ENCODE measurements around the gene CUX1.

The CUX1 gene

GRCh38 chr7:102186306-102186705, 368.9 kb downstream of the CUX1 start:
- TF ChIP-seq GABPA (IDR thresholded peaks at IDR 0.05; ENCODE audit: low read depth) = no peak
- TF ChIP-seq REST (IDR thresholded peaks at IDR 0.05; ENCODE audit: insufficient replicate concordance, low read depth) = no peak
- no peak for TF ChIP-seq CTCF (IDR thresholded peaks at IDR 0.05; ENCODE audit: insufficient read depth, low read length)
- H3K27ac ChIP-seq (replicated peaks) = no peak overlapping the region
- H3K27me3 ChIP-seq (ENCODE audit: insufficient read depth, poor library complexity, severe bottlenecking) = no peaks in the 10 kb centered on the region
- H3K4me3 ChIP-seq (replicated peaks; ENCODE audit: insufficient read depth, low read length) = no peak overlapping the region
- no peak for DNase-seq (ENCODE audit: low read depth in 1 of 2, low spot score in 1 of 2)

- no peak overlapping the region for H3K27ac ChIP-seq (replicated peaks)
- no peak for DNase-seq (ENCODE audit: low read depth in 1 of 2, low spot score in 1 of 2)
- H3K27me3 ChIP-seq (ENCODE audit: insufficient read depth, poor library complexity, severe bottlenecking) = no peaks in the 10 kb centered on the region
- H3K4me3 ChIP-seq (replicated peaks; ENCODE audit: insufficient read depth, low read length) = no peak overlapping the region
- TF ChIP-seq POLR2AphosphoS5 (IDR thresholded peaks at IDR 0.05; ENCODE audit: low read depth) = no peak
- no peak for TF ChIP-seq REST (IDR thresholded peaks at IDR 0.05; ENCODE audit: insufficient replicate concordance, low read depth)
- no peak for TF ChIP-seq GABPA (IDR thresholded peaks at IDR 0.05; ENCODE audit: low read depth)
- TF ChIP-seq SPI1 (IDR thresholded peaks at IDR 0.05; ENCODE audit: borderline replicate concordance, low read depth) = no peak
- no peak for TF ChIP-seq CTCF (IDR thresholded peaks at IDR 0.05; ENCODE audit: insufficient read depth, low read length)
Observed at GRCh38 chr7:102188746-102189145, 371.3 kb downstream of the CUX1 start.

GRCh38 chr7:102189756-102190155, 372.3 kb downstream of the CUX1 start:
- no peak overlapping the region for H3K27ac ChIP-seq (replicated peaks)
- no peak overlapping the region for H3K4me3 ChIP-seq (replicated peaks; ENCODE audit: insufficient read depth, low read length)
- H3K27me3 ChIP-seq (ENCODE audit: insufficient read depth, poor library complexity, severe bottlenecking) = no peaks in the 10 kb centered on the region
- TF ChIP-seq CTCF (IDR thresholded peaks at IDR 0.05; ENCODE audit: insufficient read depth, low read length) (no peak), GABPA (IDR thresholded peaks at IDR 0.05; ENCODE audit: low read depth) (no peak), SPI1 (IDR thresholded peaks at IDR 0.05; ENCODE audit: borderline replicate concordance, low read depth) (no peak), REST (IDR thresholded peaks at IDR 0.05; ENCODE audit: insufficient replicate concordance, low read depth) (no peak), POLR2AphosphoS5 (IDR thresholded peaks at IDR 0.05; ENCODE audit: low read depth) (no peak)
- no peak for DNase-seq (ENCODE audit: low read depth in 1 of 2, low spot score in 1 of 2)

All from HL-60 (cell line).